Upper lobe of right lung (tissue), 1 donor: ENCODE measurements around the gene CELF4. TPM values are rescaled to one million over a fixed set of nuclear protein-coding genes. Genes with fewer than 3 reads are reported as not detected.

Experiments
- ATAC-seq: fragments of 200-7000 bp; cut with Tn5 transposase; one replicate; pipeline ENCODE4 v1.9.1; 2020; ENCODE audit warnings: mild to moderate bottlenecking, moderate library complexity
- DNase-seq: peaks from one replicate; pipeline ENCODE4 v3.0.0-alpha.2; 2020
- H3K27ac ChIP-seq: fragments of 200-600 bp; one replicate; pipeline ENCODE4 v1.8.0; 2022
- H3K27me3 ChIP-seq: fragments of 200-600 bp; one replicate; pipeline ENCODE4 v1.8.0; 2022; ENCODE audit warnings: mild to moderate bottlenecking
- H3K36me3 ChIP-seq: fragments of 200-600 bp; one replicate; pipeline ENCODE4 v1.8.0; 2022
- H3K4me1 ChIP-seq: fragments of 200-600 bp; one replicate; pipeline ENCODE4 v1.8.0; 2022
- H3K4me3 ChIP-seq: fragments of 200-600 bp; one replicate; pipeline ENCODE4 v1.8.0; 2022; ENCODE audit warnings: mild to moderate bottlenecking
- H3K9me3 ChIP-seq: fragments of 200-600 bp; one replicate; pipeline ENCODE4 v1.8.0; 2022
- intact Hi-C: fragments of 100-400 bp; cut with DNase I; formaldehyde crosslinking; loops from one replicate; pipeline ENCODE4 v1.11.0; 2022
- total RNA-seq: library from RNA; stranded (reverse); fragmentation: NEBNext Ultra II Directional; extraction: Animal tissue kit (Norgen Biotek cat#: 25700); gene quantifications from one replicate; pipeline ENCODE4 v1.2.1, GENCODE V29; 2021
- TF ChIP-seq, protein P1 (sequence below): fragments of 200-600 bp; IDR thresholded peaks from one replicate; pipeline ENCODE4 v1.8.0; 2022; ENCODE audit warnings: antibody characterized with exemption
- donor health status: DM: no; HTN: yes; CAD: no; lungs with severe emphysema.

The CELF4 gene
- total RNA-seq, 1 donor from 2014 or later: 1.2 TPM

DNA sequence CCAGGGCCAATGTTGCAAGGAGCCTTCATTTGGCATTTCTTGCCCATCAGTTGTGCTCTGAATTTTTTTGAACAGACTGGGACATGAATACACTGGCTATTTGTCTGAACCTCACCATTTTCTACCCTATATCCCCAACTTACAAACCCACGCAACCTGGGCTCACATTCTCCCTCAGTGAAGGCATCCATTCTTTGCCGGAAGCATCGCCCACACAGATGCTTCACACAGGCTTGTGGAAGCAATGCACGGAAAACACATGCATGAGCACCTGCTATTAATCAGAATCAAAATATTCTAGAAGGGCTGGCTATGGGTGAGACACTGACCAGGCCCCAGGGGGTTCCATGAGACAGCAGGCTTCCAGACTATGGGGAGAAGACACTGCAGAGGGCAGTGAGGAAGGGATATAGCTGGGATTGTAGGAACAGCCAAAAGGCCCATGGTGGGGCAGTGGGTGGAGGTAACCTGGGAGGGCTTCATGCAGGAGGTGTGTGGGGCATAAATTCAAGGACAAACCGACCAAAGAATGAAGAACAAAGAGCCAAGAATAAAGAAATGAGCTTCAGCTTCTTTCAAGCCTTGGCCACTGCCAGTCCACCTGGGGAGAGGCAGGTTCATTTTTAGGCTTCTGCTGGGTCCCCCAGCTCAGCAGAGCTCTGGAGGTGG lies 261.5 kb downstream of the CELF4 start:
- Histone ChIP-seq H3K27me3 (no peaks in the 10 kb centered on the region), H3K27ac (no peak overlapping the region), H3K9me3 (no peaks in the 10 kb centered on the region), H3K4me3 (no peak overlapping the region), H3K4me1 (no peaks in the 10 kb centered on the region), H3K36me3 (no peaks in the 10 kb centered on the region)
- TF ChIP-seq, protein P1, sequence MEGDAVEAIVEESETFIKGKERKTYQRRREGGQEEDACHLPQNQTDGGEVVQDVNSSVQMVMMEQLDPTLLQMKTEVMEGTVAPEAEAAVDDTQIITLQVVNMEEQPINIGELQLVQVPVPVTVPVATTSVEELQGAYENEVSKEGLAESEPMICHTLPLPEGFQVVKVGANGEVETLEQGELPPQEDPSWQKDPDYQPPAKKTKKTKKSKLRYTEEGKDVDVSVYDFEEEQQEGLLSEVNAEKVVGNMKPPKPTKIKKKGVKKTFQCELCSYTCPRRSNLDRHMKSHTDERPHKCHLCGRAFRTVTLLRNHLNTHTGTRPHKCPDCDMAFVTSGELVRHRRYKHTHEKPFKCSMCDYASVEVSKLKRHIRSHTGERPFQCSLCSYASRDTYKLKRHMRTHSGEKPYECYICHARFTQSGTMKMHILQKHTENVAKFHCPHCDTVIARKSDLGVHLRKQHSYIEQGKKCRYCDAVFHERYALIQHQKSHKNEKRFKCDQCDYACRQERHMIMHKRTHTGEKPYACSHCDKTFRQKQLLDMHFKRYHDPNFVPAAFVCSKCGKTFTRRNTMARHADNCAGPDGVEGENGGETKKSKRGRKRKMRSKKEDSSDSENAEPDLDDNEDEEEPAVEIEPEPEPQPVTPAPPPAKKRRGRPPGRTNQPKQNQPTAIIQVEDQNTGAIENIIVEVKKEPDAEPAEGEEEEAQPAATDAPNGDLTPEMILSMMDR: no peak
- intact Hi-C loops: no loop called here
- ATAC-seq (no peak), DNase-seq (no peak)

DNA sequence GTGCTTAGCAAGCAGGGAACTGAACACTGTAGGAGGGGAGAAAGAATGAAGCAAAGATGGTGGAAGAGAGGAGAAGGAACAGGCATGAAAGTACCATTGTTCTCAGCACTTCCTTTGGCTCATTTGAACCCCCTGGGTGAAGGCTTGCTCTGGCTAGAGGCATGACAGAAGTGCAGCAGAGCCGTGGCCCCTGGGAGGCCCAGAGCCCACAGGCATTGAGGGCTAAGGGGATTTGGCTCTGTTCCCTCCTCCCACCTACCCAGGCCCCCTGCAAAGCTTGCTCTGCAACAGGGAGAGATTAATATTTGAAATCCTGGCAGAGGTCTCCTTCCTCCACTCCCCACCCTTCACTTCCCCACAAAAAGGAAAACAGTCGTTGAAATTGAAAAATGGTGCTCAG lies 262.6 kb downstream of the CELF4 start:
- no peak overlapping the region for H3K4me3 ChIP-seq
- DNase-seq: no peak
- H3K36me3 ChIP-seq: no peaks in the 10 kb centered on the region
- H3K4me1 ChIP-seq: no peaks in the 10 kb centered on the region
- H3K27me3 ChIP-seq: no peaks in the 10 kb centered on the region
- H3K27ac ChIP-seq: no peak overlapping the region
- ATAC-seq: no peak
- TF ChIP-seq, protein P1: no peak
- no peaks in the 10 kb centered on the region for H3K9me3 ChIP-seq
- intact Hi-C loops: no loop called here

DNA sequence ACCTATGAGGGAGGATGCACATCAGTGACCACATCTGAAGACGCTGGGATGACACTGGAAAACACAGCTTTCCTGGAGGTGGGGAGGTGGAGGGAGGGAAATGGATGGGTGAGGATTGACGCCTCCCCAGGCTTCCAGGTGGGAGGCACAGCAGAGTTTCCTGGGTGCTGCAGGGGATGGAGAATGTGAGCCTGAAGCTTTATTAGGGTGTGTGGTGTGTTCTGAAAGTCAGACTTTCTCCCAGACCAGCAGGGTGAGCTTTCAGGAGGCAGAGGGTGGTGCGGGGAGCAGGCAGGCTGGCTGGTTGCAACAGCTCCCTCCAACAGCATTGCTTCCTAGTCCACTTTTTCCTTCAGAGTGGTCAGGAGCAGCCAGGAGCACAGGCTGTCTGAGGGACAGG lies 263.1 kb downstream of the CELF4 start:
- H3K27me3 ChIP-seq: no peaks in the 10 kb centered on the region
- TF ChIP-seq, protein P1: no peak
- no peaks in the 10 kb centered on the region for H3K9me3 ChIP-seq
- no peak for DNase-seq
- intact Hi-C loops: no loop called here
- no peaks in the 10 kb centered on the region for H3K36me3 ChIP-seq
- H3K4me3 ChIP-seq: no peak overlapping the region
- H3K27ac ChIP-seq: no peak overlapping the region
- no peak for ATAC-seq
- H3K4me1 ChIP-seq: no peaks in the 10 kb centered on the region

DNA sequence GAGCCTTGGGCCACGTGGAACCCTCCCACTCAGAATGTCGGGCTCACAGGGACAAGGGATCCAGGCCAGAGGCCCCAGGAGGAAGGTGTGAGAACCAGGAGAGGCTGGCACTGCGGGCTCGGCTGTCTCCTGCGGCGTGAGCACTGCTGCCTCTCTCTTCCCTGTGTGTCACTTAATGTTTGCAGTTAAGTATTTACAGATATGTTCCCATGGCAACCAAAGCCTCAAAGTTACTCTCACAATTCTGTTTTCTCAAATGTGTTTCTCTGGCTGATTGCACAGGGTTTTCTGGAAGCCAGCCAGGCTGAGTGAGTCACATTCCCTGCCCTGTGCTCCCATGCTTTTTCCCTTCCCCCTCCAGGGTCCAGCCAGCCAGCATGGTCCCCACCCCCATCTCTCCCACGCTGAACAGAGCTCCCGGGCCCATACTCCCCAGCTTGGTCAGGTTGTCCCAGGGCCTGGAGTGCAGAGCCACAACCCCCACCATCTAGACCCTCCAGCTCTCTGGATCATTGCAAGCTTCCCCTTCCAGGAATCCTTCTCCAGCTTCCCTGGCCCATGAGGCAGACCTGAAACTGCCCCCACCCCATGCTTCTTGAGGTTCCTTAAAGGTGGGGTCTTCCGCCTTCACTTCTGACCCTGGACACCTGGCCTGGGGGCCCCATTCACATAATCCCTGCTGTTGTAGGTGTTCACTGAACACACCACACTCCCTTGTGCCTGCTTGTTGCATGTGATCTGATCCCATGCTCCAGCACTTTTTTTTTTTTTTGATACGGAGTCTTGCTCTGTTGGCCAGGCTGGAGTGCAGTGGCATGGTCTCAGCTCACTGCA lies 265.9 kb downstream of the CELF4 start:
- Histone ChIP-seq H3K36me3 (no peaks in the 10 kb centered on the region), H3K27ac (no peak overlapping the region), H3K27me3 (no peaks in the 10 kb centered on the region), H3K4me1 (no peaks in the 10 kb centered on the region), H3K4me3 (no peak overlapping the region), H3K9me3 (no peaks in the 10 kb centered on the region)
- ATAC-seq: peak; percentile 79
- intact Hi-C loops: no loop called here
- TF ChIP-seq, protein P1: no peak
- peak; percentile 82 for DNase-seq

DNA sequence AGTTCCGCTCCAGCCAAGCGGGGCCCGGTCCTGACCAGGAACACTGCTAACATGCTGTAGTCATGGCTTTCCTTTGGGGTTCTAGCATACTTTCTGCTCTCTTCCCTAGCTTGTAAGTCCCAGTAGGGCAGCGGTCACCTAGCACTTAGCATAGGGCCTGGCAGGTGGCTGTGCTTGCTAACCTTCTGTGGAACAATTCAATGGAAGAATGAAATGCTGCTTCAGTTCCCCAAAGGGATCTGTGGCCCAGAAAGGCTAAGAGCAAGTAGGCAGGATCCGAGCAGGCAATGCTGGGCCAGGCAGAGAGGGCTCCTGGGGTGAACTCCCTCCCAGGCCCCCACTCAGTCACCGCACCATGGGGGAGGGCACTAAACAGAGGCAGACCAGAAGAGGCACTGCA lies 266.8 kb downstream of the CELF4 start:
- intact Hi-C loops: no loop called here
- Histone ChIP-seq H3K27me3 (no peaks in the 10 kb centered on the region), H3K4me3 (no peak overlapping the region), H3K36me3 (no peaks in the 10 kb centered on the region), H3K9me3 (no peaks in the 10 kb centered on the region), H3K4me1 (no peaks in the 10 kb centered on the region), H3K27ac (no peak overlapping the region)
- DNase-seq: no peak
- TF ChIP-seq, protein P1: no peak
- no peak for ATAC-seq
